Ovary (tissue), 3 donors: Measurements from ENCODE around the gene SEPTIN2.

Experiments used
- CTCF ChIP-seq, 3 donors: fragments of 450-650 bp in 2 of 3; fragments of 200-600 bp in 1 of 3; IDR thresholded peaks; one replicate each; pipeline versions ENCODE4 v1.5.1 to v1.8.0; 2016 to 2022; ENCODE audit warnings: antibody characterized with exemption in 3 of 3, mild to moderate bottlenecking in 1 of 3
- POLR2A ChIP-seq: fragments of 450-650 bp; IDR thresholded peaks from one replicate; pipeline ENCODE4 v1.6.1; 2017; ENCODE audit warnings: antibody characterized with exemption, mild to moderate bottlenecking, moderate library complexity
- donor health status: DM: no; HTN: no; CAD: no.

DNA sequence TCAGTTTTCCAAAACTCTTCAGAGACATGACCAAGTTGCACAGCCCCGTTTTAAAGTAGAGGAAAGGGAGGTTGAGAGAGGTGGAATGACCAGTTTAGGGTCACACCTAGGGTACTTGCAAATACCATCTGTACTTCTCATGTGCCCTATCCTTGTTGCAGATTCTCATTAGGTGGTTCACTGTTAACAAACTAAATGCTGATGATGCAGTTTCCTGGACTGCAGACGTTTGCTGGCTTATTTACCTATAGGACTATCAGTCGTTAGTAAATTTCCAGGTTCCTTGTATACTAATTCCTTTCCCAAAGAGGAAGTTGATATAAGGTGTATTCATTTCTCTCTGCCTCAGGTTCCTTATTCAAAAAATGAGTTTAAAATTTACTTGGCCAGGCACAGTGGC is 41.8 kb downstream of the SEPTIN2 start:
- TF ChIP-seq CTCF (IDR thresholded peaks at IDR 0.05) (no peak), POLR2A (no peak)
